SHP77 treated with DMSO at 0.1 percent for 48 hours (cell line): Measurements from ENCODE around the gene ZBTB32.
"Not testable (repeated sequence)": the region's sequence is repeated elsewhere in the genome, so short reads cannot be mapped to it uniquely, and the experiment has no call there.

ENCODE experiments used
- DNase-seq: peaks from one replicate; lab custom pipeline; 2025; lab: John Stamatoyannopoulos, UW

Gene ZBTB32, protein sequence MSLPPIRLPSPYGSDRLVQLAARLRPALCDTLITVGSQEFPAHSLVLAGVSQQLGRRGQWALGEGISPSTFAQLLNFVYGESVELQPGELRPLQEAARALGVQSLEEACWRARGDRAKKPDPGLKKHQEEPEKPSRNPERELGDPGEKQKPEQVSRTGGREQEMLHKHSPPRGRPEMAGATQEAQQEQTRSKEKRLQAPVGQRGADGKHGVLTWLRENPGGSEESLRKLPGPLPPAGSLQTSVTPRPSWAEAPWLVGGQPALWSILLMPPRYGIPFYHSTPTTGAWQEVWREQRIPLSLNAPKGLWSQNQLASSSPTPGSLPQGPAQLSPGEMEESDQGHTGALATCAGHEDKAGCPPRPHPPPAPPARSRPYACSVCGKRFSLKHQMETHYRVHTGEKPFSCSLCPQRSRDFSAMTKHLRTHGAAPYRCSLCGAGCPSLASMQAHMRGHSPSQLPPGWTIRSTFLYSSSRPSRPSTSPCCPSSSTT

GRCh38 chr19:35704218-35704617, at the start of gene ZBTB32:
TSS of gene ZBTB32 (plus strand) at chr19:35704558. CDS start at chr19:35714627, 10,069 bp downstream.
- no peak for DNase-seq

DNA sequence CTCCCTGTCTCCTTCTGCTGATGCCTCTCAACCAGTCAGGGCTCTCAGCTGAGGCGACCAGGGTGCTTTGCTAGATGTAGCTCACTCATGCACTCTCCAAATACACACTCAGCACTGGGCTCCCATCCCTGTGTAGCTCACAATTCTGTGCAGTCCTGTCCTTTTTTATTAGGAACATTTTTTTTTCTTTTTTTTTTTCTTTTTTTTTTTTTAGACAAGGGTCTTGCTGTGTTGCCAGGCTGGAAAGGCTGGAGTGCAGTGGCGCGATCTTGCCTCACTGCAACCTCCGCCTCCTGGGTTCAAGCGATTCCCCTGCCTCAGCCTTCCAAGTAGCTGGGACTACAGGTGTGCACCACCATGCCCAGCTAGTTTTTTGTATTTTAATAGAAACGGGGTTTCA, 49.5 kb upstream of the ZBTB32 start:
- not testable (repeated sequence) for DNase-seq

DNA sequence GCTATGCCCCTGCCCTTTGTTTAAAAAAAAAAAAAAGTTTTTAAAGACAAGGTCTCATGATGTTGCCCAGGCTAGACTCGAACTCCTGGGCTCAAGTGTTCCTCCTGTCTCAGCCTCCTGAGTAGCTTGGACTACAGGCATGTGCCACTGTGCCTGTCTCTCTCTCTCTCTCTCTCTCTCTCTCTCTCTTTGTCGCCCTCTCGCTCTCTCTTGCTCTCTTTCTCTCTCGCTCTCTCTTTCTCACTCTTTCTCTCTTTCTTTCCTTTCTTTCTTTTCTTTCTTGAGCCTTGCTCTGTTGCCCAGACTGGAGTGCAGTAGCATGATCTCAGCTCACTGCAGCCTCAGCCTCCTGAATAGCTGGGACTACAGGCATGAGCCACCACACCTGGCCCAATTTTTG, 48.8 kb upstream of the ZBTB32 start:
- DNase-seq: no peak

DNA sequence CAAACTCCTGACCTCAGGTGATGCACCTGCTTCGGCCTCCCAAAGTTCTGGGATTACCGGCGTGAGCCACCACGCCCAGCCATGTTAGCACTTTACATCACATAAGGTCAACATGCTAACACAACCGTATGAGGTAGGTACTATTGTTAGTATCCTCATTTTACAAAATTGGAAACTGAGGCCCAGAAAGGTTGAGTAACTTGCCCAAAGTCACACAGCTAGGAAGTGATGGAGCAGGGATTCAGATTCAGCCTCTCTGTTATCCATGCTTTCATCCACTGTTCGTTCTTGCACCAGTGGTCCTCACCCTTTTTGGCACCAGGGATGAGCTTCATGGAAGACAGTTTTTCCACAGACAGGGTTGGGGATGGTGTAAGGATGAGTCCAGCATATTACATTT, 47.7 kb upstream of the ZBTB32 start:
- DNase-seq: no peak

GRCh38 chr19:35657904-35658700, 46.3 kb upstream of the ZBTB32 start:
- DNase-seq: no peak

GRCh38 chr19:35661995-35662340, 42.4 kb upstream of the ZBTB32 start:
- no peak for DNase-seq

GRCh38 chr19:35663981-35664380, 40.4 kb upstream of the ZBTB32 start:
- no peak for DNase-seq

GRCh38 chr19:35665157-35665556, 39.2 kb upstream of the ZBTB32 start:
- no peak for DNase-seq

DNA sequence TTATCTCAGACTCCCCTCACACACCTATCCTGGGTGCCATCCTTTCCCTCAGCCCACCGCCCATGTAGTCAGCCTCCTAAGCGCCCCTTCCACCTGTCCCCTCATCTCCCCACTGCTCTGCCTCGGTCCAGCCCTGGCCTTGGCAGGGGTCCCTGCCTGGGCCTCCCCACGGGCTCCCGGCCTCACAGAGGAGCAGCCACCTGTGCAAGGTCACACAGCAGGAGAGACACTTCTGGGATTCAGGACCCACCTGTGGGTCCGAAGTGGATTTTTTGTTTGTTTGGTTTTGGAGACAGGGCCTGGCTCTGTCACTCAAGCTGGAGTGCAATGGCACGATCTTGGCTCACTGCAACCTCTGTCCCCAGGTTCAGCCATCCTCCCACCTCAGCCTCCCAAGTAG, 38.8 kb upstream of the ZBTB32 start:
- DNase-seq: no peak

DNA sequence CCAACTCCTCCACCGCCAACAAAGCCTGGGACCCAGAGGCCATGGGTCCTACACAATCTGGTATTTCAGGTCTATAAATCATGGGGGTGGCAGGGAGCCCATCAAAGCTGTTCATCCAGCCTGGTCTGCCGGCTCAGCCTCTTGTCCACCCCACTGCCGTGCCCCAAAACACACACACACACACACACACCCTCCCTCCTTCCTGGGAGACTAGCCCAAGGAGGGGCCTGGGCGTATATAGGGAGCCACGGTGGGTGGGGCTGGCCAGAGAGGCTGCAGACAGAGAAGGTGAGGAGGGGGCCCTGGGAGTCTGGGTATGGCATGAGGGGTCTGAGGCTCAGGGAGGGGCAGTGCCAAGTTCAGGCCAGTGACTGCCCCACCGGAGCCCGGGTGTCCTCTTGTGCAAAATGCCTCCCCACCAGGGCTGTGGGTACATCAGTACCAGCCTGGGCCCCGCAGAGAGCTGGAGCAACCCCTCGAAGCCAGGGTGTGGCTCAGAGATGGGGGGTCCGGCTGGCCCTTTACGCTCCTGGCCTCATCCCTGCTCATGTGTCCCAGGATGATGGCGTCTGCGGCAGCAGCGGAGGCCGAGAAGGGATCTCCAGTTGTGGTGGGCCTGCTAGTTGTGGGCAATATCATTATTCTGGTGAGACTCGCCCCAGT, 38.0 kb upstream of the ZBTB32 start, which contains the start of gene UPK1A:
UPK1A (plus strand) TSS at position 267 of the 663 bp plus-strand sequence; CDS start at position 563, 296 bp downstream.
- DNase-seq: no peak

DNA sequence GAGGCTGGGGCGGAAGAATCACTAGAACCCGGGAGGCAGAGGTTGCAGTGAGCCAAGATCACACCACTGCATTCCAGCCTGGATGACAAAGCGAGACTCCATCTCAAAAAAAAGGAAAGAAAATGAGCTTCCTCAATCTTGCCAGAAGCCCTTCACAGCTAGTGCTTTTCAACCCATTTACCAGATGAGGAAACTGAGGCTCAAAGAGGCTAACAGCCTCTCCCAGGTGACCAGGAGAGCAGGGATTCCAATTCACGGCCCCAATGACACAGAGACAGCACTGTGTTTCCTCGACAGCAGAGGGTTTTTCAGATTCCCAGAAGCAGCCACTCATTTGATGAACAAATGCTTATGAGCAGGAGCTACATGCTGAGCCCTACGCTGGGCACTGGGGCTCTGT, 34.8 kb upstream of the ZBTB32 start:
- DNase-seq: no peak

GRCh38 chr19:35669974-35670373, 34.4 kb upstream of the ZBTB32 start:
- no peak for DNase-seq

DNA sequence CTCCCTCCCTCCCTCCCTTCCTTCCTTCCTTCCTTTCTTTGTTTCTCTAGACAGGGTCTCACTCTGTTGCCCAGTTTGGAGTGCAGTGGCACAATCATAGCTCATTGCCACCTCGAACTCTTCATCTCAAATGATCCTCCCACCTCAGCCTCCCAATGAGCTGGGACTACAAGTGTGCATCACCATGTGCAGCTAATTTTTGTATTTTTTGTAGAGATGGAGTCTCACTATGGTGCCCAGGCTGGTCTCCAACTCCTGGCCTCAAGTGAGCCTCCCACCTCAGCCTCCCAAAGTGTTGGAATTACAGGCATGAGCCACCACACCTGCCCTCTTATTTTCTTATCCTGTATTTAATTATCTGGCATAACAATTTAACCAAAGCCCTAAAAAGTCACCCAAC, 33.7 kb upstream of the ZBTB32 start:
- no peak for DNase-seq

DNA sequence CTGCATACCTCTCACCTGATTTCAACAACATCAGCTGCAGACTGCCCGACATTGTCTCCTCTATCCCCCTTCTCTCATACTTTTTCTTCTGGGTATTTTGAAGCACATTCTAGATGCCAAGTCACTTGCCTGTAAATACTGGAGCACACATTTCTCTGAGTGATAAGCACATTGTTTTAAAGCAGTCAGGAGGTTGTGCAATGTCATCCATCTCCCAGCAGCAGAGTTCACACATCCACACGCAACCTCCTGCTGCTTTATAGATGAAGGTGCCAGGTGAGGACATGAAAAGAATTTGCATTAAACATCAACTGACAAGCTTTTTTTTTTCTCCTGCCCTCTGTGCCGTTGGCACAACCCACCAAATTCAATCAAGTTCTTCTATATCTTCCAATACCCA, 32.5 kb upstream of the ZBTB32 start:
- DNase-seq: no peak

- DNase-seq: no peak
Measured at GRCh38 chr19:35673121-35673804, 31.1 kb upstream of the ZBTB32 start.

DNA sequence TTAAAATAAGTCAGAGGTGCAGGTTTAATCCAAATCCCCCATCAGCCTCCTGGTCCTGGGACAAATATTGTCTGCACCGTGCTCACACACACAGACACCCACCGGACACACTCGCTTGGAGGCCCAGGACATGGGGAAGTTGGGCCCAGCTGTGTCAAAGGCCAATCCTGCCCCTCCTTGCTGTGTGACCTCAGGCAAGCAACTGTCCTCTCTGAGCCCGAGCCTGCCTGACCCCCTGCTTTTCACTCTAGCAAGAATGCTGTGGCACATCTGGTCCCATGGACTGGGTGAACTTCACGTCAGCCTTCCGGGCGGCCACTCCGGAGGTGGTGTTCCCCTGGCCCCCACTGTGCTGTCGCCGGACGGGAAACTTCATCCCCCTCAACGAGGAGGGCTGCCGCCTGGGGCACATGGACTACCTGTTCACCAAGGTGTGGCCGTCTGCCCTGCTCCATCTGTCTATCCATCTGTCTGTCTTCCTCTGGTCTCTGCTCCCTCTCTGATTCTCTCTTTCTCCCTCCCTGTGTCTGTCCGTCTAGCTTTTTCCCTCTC, 28.7 kb upstream of the ZBTB32 start:
- no peak for DNase-seq

DNA sequence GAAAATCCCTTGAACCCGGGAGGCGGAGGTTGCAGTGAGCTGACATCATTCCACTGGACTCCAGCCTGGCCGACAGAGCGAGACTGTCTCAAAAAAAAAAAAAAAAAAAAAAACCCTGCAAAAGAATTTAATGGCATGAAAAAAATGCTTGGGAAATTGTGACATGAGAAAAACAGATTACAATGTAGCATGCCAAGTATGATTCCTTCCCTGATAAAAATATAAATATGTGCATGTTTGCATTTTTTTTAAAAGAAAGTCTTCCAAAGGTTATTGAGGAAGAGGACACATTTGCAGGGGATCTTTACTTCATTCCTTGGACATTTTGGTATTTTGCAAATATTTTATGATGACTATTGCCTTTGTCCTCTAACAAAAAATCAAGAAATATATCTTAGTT, 14.5 kb upstream of the ZBTB32 start:
- no peak for DNase-seq

DNA sequence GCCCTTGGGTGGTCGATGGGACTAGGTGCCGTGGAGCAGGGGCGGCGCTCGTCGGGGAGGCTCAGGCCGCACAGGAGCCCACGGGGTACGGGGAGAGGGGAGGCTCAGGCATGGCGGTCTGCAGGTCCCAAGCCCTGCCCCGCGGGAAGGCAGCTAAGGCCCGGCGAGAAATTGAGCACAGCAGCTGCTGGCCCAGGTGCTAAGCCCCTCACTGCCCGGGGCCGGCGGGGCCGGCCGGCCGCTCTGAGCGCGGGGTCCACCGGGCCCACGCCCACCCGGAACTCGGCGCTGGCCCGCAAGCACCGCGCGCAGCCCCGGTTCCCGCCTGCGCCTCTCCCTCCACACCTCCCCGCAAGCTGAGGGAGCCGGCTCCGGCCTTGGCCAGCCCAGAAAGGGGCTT, 13.3 kb upstream of the ZBTB32 start:
- not testable (repeated sequence) for DNase-seq

GRCh38 chr19:35692010-35692409, 12.3 kb upstream of the ZBTB32 start:
- DNase-seq: no peak

DNA sequence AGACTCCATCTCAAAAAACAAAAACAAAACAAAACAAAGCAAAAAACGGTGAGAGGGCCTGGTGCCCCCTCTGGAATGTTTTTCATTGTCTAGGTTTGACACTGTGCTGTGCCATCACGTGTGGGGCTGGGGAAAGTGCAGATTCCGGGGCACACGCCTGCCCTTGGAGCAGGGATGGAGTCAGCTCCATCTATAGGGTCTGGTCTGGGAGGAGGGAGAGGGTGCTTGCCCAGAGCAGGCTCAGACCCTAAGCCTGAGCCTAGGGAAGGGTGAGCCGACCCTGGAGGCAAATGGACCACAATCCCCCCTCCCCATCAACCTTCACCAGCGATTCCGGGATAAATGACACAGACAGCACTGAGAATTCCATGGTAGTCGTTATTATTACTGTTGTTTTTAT, 10.9 kb upstream of the ZBTB32 start:
- no peak for DNase-seq

DNA sequence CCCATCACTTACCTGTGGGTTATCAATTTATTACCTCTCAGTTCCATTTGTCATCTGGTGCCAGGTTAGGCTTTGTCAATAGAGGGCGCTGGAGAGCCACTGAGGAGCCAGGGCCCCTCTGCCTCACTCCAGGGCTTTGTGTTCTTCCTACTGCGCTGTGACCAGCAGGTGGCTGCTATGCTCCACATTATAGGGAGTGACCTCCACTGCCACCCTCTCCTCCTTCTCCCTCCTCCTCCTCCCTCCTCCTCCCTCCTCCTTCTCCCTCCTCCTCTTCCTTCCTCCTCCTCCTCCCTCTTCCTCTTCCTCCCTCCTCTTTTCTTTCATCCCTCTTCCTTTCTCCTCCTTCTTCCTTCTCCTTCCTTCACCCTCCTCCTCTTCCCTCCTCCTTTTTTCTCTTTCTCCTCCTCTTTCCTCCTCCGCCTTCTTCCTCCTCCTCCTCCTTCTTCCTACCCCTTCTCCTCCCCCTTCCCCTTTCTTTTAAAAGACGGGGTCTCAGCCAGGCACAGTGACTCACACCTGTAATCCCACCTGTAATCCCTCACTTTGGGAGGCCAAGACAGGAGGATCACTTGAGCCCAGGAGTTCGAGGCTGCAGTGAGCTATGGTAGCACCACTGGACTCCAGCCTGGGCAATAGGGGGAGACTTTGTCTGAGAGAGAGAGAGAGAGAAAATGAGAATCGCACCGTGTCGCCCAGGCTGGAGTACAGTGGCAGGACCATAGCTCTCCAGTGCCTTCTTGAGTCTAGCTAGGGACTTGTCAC, 10.3 kb upstream of the ZBTB32 start:
- DNase-seq: no peak
